ENCODE measurements around the gene GDF10. TPM values are rescaled to one million over a fixed set of nuclear protein-coding genes. Genes with fewer than 3 reads are reported as not detected.

GDF10 gene
- total and polyA plus RNA-seq, 4 donors = 0.10 to 27.5 (median 3.8) TPM; not detected in 1

GRCh38 chr10:47295411-47295810, 4.6 kb upstream of the GDF10 start:
- no peak for DNase-seq
- intact Hi-C loops (cut with DNase I) = no loop called here
- 94 to 96% methylated on average over 5 of the region's 5 CpGs for WGBS, 2 donors

GRCh38 chr10:47296156-47296894, 3.7 kb upstream of the GDF10 start:
- DNase-seq = no peak
- Histone ChIP-seq H3K27ac (ENCODE audit: low read depth in 1 of 2, low read length in 2 of 2) (no peak overlapping the region), H3K9me3 (ENCODE audit: control insufficient read depth, low read length) (no peaks in the 10 kb centered on the region), H3K27me3 (ENCODE audit: control insufficient read depth in 1 of 2, insufficient read depth in 2 of 2, low read length in 1 of 2) (no peaks in the 10 kb centered on the region), H3K4me3 (ENCODE audit: low read length in 2 of 2) (no peak overlapping the region), H3K36me3 (ENCODE audit: control insufficient read depth in 1 of 2, insufficient read depth in 2 of 2, low read length in 1 of 2) (no peaks in the 10 kb centered on the region), H3K4me1 (ENCODE audit: control insufficient read depth in 1 of 2, insufficient read depth in 2 of 2, low read length in 2 of 2) (no peaks in the 10 kb centered on the region)
- WGBS, 2 donors = 31 to 53% methylated on average over 12 of the region's 12 CpGs
- intact Hi-C loops (cut with DNase I) = no loop called here
- no peak for ATAC-seq (ENCODE audit: low FRiP score)

More at GRCh38 chr10:47295411-47295810, 4.6 kb upstream of the GDF10 start:
- no peak for ATAC-seq (ENCODE audit: low FRiP score)
- Histone ChIP-seq H3K27ac (ENCODE audit: low read depth in 1 of 2, low read length in 2 of 2) (no peak overlapping the region), H3K4me3 (ENCODE audit: low read length in 2 of 2) (no peak overlapping the region), H3K36me3 (ENCODE audit: control insufficient read depth in 1 of 2, insufficient read depth in 2 of 2, low read length in 1 of 2) (no peaks in the 10 kb centered on the region), H3K27me3 (ENCODE audit: control insufficient read depth in 1 of 2, insufficient read depth in 2 of 2, low read length in 1 of 2) (no peaks in the 10 kb centered on the region), H3K9me3 (ENCODE audit: control insufficient read depth, low read length) (no peaks in the 10 kb centered on the region), H3K4me1 (ENCODE audit: control insufficient read depth in 1 of 2, insufficient read depth in 2 of 2, low read length in 2 of 2) (no peaks in the 10 kb centered on the region)

GRCh38 chr10:47296941-47297340, 3.1 kb upstream of the GDF10 start:
- no peaks in the 10 kb centered on the region for H3K9me3 ChIP-seq (ENCODE audit: control insufficient read depth, low read length)
- no peak overlapping the region for H3K4me3 ChIP-seq (ENCODE audit: low read length in 2 of 2)
- no peak overlapping the region for H3K27ac ChIP-seq (ENCODE audit: low read depth in 1 of 2, low read length in 2 of 2)
- WGBS, 2 donors = 64 to 96% methylated on average over 1 of the region's 1 CpG
- no peak for DNase-seq
- no peaks in the 10 kb centered on the region for H3K36me3 ChIP-seq (ENCODE audit: control insufficient read depth in 1 of 2, insufficient read depth in 2 of 2, low read length in 1 of 2)
- no peaks in the 10 kb centered on the region for H3K4me1 ChIP-seq (ENCODE audit: control insufficient read depth in 1 of 2, insufficient read depth in 2 of 2, low read length in 2 of 2)
- no peak for ATAC-seq (ENCODE audit: low FRiP score)
- intact Hi-C loops (cut with DNase I) = no loop called here
- H3K27me3 ChIP-seq (ENCODE audit: control insufficient read depth in 1 of 2, insufficient read depth in 2 of 2, low read length in 1 of 2) = no peaks in the 10 kb centered on the region

GRCh38 chr10:47297866-47298540, 2.0 kb upstream of the GDF10 start:
- intact Hi-C loops (cut with DNase I) = no loop called here
- H3K36me3 ChIP-seq (ENCODE audit: control insufficient read depth in 1 of 2, insufficient read depth in 2 of 2, low read length in 1 of 2) = no peaks in the 10 kb centered on the region
- H3K27ac ChIP-seq (ENCODE audit: low read depth in 1 of 2, low read length in 2 of 2) = no peak overlapping the region
- H3K4me1 ChIP-seq (ENCODE audit: control insufficient read depth in 1 of 2, insufficient read depth in 2 of 2, low read length in 2 of 2) = no peaks in the 10 kb centered on the region
- no peaks in the 10 kb centered on the region for H3K9me3 ChIP-seq (ENCODE audit: control insufficient read depth, low read length)
- 82 to 88% methylated on average over 12 of the region's 12 CpGs for WGBS, 2 donors
- no peaks in the 10 kb centered on the region for H3K27me3 ChIP-seq (ENCODE audit: control insufficient read depth in 1 of 2, insufficient read depth in 2 of 2, low read length in 1 of 2)
- DNase-seq (no peak), ATAC-seq (ENCODE audit: low FRiP score) (no peak)
- no peak overlapping the region for H3K4me3 ChIP-seq (ENCODE audit: low read length in 2 of 2)

GRCh38 chr10:47298715-47299114, 1.3 kb upstream of the GDF10 start:
- H3K36me3 ChIP-seq (ENCODE audit: control insufficient read depth in 1 of 2, insufficient read depth in 2 of 2, low read length in 1 of 2) = no peaks in the 10 kb centered on the region
- DNase-seq (no peak), ATAC-seq (ENCODE audit: low FRiP score) (no peak)
- H3K27me3 ChIP-seq (ENCODE audit: control insufficient read depth in 1 of 2, insufficient read depth in 2 of 2, low read length in 1 of 2) = no peaks in the 10 kb centered on the region
- no peaks in the 10 kb centered on the region for H3K4me1 ChIP-seq (ENCODE audit: control insufficient read depth in 1 of 2, insufficient read depth in 2 of 2, low read length in 2 of 2)
- intact Hi-C loops (cut with DNase I) = no loop called here
- H3K9me3 ChIP-seq (ENCODE audit: control insufficient read depth, low read length) = no peaks in the 10 kb centered on the region
- H3K27ac ChIP-seq (ENCODE audit: low read depth in 1 of 2, low read length in 2 of 2) = no peak overlapping the region
- no peak overlapping the region for H3K4me3 ChIP-seq (ENCODE audit: low read length in 2 of 2)
- WGBS, 2 donors = 18 to 30% methylated on average over 1 of the region's 1 CpG

- peak overlapping the region; percentile 1 to 47 for H3K4me3 ChIP-seq (ENCODE audit: low read length in 2 of 2)
- peak; percentile 39 for ATAC-seq (ENCODE audit: low FRiP score)
- H3K4me1 ChIP-seq (ENCODE audit: control insufficient read depth in 1 of 2, insufficient read depth in 2 of 2, low read length in 2 of 2) = no peaks in the 10 kb centered on the region
- no peak overlapping the region for H3K27ac ChIP-seq (ENCODE audit: low read depth in 1 of 2, low read length in 2 of 2)
- H3K27me3 ChIP-seq (ENCODE audit: control insufficient read depth in 1 of 2, insufficient read depth in 2 of 2, low read length in 1 of 2) = no peaks in the 10 kb centered on the region
- DNase-seq = no peak
- H3K36me3 ChIP-seq (ENCODE audit: control insufficient read depth in 1 of 2, insufficient read depth in 2 of 2, low read length in 1 of 2) = no peaks in the 10 kb centered on the region
- no peaks in the 10 kb centered on the region for H3K9me3 ChIP-seq (ENCODE audit: control insufficient read depth, low read length)
- intact Hi-C loops (cut with DNase I) = loop anchor here in 1 of 2 donors (10.0 kb wide), 1 partner anchor 136 kb away; no protein-coding TSS in a partner anchor
- WGBS, 2 donors = 1 to 2% methylated on average over 47 to 57 of the region's 57 CpGs
Measured at GRCh38 chr10:47300429-47300931, 483 bp downstream of the GDF10 start.

GRCh38 chr10:47301833-47302232, 1.8 kb downstream of the GDF10 start:
- Histone ChIP-seq H3K27ac (ENCODE audit: low read depth in 1 of 2, low read length in 2 of 2) (no peak overlapping the region), H3K4me3 (ENCODE audit: low read length in 2 of 2) (no peak overlapping the region), H3K4me1 (ENCODE audit: control insufficient read depth in 1 of 2, insufficient read depth in 2 of 2, low read length in 2 of 2) (no peaks in the 10 kb centered on the region), H3K36me3 (ENCODE audit: control insufficient read depth in 1 of 2, insufficient read depth in 2 of 2, low read length in 1 of 2) (no peaks in the 10 kb centered on the region), H3K27me3 (ENCODE audit: control insufficient read depth in 1 of 2, insufficient read depth in 2 of 2, low read length in 1 of 2) (no peaks in the 10 kb centered on the region), H3K9me3 (ENCODE audit: control insufficient read depth, low read length) (no peaks in the 10 kb centered on the region)
- no peak for DNase-seq
- intact Hi-C loops (cut with DNase I) = loop anchor here in 1 of 2 donors (10.0 kb wide), 1 partner anchor 137 kb away; no protein-coding TSS in a partner anchor
- 48 to 50% methylated on average over 2 of the region's 2 CpGs for WGBS, 2 donors
- ATAC-seq (ENCODE audit: low FRiP score) = no peak

- H3K27me3 ChIP-seq (ENCODE audit: control insufficient read depth in 1 of 2, insufficient read depth in 2 of 2, low read length in 1 of 2) = no peaks in the 10 kb centered on the region
- no peaks in the 10 kb centered on the region for H3K4me1 ChIP-seq (ENCODE audit: control insufficient read depth in 1 of 2, insufficient read depth in 2 of 2, low read length in 2 of 2)
- intact Hi-C loops (cut with DNase I) = loop anchor here in 1 of 2 donors (10.0 kb wide), 1 partner anchor 138 kb away; no protein-coding TSS in a partner anchor
- no peak overlapping the region for H3K4me3 ChIP-seq (ENCODE audit: low read length in 2 of 2)
- DNase-seq = no peak
- H3K27ac ChIP-seq (ENCODE audit: low read depth in 1 of 2, low read length in 2 of 2) = no peak overlapping the region
- no peaks in the 10 kb centered on the region for H3K36me3 ChIP-seq (ENCODE audit: control insufficient read depth in 1 of 2, insufficient read depth in 2 of 2, low read length in 1 of 2)
- ATAC-seq (ENCODE audit: low FRiP score) = no peak
- 59 to 74% methylated on average over 7 of the region's 7 CpGs for WGBS, 2 donors
- H3K9me3 ChIP-seq (ENCODE audit: control insufficient read depth, low read length) = no peaks in the 10 kb centered on the region
Measured at GRCh38 chr10:47303105-47303504, 3.1 kb downstream of the GDF10 start.
